ENCODE data around the gene DFFB. TPM values are rescaled to one million over a fixed set of nuclear protein-coding genes. Genes with fewer than 3 reads are reported as not detected.
"Not testable (repeated sequence)": the region's sequence is repeated elsewhere in the genome, so short reads cannot be mapped to it uniquely, and the experiment has no call there.

DFFB gene
- total RNA-seq: 1 to 10 TPM; 2.5 to 8.2 (median 5.6) TPM

DNA sequence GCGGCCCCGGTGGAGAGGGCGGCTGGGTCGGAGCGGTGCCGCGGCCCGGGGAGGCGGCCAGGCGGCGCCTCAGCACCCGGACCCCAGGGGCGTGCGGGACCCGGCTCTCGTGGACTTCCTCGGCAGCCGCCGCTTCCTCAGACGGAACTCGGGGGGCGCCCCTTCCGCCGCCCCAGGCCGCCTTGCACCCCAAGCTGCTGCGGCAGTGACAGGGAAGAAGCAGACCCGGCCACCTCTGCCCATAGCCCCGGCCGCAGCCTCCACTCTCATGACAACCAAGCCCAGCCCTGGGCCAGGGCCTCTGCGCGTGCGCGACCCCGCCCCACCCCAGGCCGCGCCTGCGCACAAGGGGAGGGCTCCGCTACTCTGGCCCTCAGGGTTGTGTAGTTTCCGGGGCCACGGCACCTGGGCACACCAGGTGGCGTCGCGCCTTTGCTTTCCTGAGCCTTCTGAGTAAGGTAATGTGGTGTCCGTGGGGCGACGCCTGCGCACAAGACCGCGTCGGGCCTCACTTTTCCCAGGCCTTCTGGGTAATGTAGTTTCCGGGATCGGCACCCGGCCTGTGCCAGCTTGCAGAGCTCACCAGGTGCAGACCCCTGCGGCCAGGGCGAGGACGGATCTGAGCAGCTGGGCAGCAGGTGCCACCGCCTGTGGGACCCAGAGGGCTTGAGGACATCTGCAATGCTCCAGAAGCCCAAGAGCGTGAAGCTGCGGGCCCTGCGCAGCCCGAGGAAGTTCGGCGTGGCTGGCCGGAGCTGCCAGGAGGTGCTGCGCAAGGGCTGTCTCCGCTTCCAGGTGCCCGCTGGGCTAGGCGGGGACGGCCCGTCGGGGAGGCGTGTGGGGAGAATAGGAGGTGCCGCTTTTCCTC lies at the start of gene DFFB, which contains the start of gene CEP104:
Gene DFFB, plus strand, starts transcription at position 554 of the 868 bp plus-strand sequence. Its CDS starts 128 bp downstream, at position 682.
Gene CEP104, minus strand, starts transcription at position 289 of the 868 bp plus-strand sequence. CDS start 4,804 bp downstream, outside the sequence.
- Histone ChIP-seq H3K4me3 (peak within 1 kb of the TSS; percentile 74 to 88 (median 77)), H3K27ac (no peak within 1 kb of the TSS), H3K4me1 (replicated peaks in 1 of 2) (peaks cover 8 to 18% of the 10 kb centered on the region in 2 donors)
- in situ Hi-C loops (cut with MboI; ENCODE audit: low pct_unique_long_range_greater_than_20kb in 2 of 9, low sequenced_read_pairs in 9 of 9, unreplicated experiment in 9 of 9): no loop called here
- ATAC-seq (replicated peaks in 6 of 8): peak; percentile 75 to 95 (median 92)
- 0 to 6% (median 1%) methylated on average over 10 to 24 of the region's 73 CpGs; no CpG with 5 or more reads in 6 of the 10 experiments for WGBS, 10 experiments

- in situ Hi-C loops (cut with MboI; ENCODE audit: low pct_unique_long_range_greater_than_20kb in 2 of 9, low sequenced_read_pairs in 9 of 9, unreplicated experiment in 9 of 9): no loop called here
- WGBS, 10 experiments: 0 to 100% (median 64%) methylated on average over 1 to 4 of the region's 5 CpGs; no CpG with 5 or more reads in 5 of the 10 experiments
- H3K4me3 ChIP-seq: no peak overlapping the region
- no peaks in the 10 kb centered on the region for H3K4me1 ChIP-seq (replicated peaks in 1 of 2)
- H3K27ac ChIP-seq: no peak overlapping the region
- ATAC-seq (replicated peaks in 6 of 8): no peak
These were observed 49.5 kb upstream of the DFFB start for GRCh38 chr1:3807769-3808168.

GRCh38 chr1:3809680-3810079 lies 47.6 kb upstream of the DFFB start:
- Histone ChIP-seq H3K4me1 (replicated peaks in 1 of 2) (no peaks in the 10 kb centered on the region), H3K4me3 (no peak overlapping the region), H3K27ac (no peak overlapping the region)
- in situ Hi-C loops (cut with MboI; ENCODE audit: low pct_unique_long_range_greater_than_20kb in 2 of 9, low sequenced_read_pairs in 9 of 9, unreplicated experiment in 9 of 9): no loop called here
- WGBS, 10 experiments: 7 to 89% (median 60%) methylated on average over 1 to 7 of the region's 7 CpGs; no CpG with 5 or more reads in 1 of the 10 experiments
- ATAC-seq (replicated peaks in 6 of 8): peak in 2 of 8 experiments; percentile 9 to 30

DNA sequence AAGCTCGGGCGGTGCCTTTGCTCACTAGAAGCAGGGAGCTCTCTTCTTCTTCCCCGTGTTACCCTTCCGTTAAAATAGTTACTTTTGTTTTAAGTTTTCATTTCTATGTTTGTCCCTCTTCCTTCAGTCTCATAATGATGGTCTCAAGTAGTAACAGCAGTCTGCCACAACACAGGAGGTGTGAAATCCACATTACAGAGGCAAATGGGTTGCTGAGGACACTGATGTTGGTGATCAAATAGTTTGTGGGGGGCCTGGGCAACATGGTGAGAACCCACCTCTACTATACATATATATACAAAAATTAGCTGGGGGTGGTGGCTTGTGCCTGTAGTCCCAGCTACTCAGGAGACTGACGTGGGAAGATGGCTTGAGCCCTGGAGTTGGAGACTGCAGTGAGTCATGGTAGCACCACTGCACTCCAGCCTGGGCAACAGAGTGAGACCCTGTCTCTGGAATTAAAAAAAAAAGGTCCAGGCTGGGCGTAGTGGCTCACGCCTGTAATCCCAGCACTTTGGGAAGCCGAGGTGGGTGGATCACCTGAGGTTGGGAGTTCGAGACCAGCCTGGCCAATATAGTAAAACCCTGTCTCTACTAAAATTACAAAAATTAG lies 47.0 kb upstream of the DFFB start:
- H3K27ac ChIP-seq; H3K4me1 ChIP-seq (replicated peaks in 1 of 2); ATAC-seq (replicated peaks in 6 of 8); in situ Hi-C loops (cut with MboI; ENCODE audit: low pct_unique_long_range_greater_than_20kb in 2 of 9, low sequenced_read_pairs in 9 of 9, unreplicated experiment in 9 of 9); H3K4me3 ChIP-seq: not testable (repeated sequence)
- 0 to 88% (median 68%) methylated on average over 2 to 9 of the region's 9 CpGs; no CpG with 5 or more reads in 2 of the 10 experiments for WGBS, 10 experiments

GRCh38 chr1:3811595-3811911 lies 45.7 kb upstream of the DFFB start:
- WGBS, 10 experiments: 18 to 80% (median 52%) methylated on average over 1 to 2 of the region's 2 CpGs; no CpG with 5 or more reads in 7 of the 10 experiments
- in situ Hi-C loops (cut with MboI; ENCODE audit: low pct_unique_long_range_greater_than_20kb in 2 of 9, low sequenced_read_pairs in 9 of 9, unreplicated experiment in 9 of 9): no loop called here
- no peaks in the 10 kb centered on the region for H3K4me1 ChIP-seq (replicated peaks in 1 of 2)
- H3K27ac ChIP-seq: no peak overlapping the region
- no peak overlapping the region for H3K4me3 ChIP-seq
- peak in 2 of 8 experiments; percentile 15 to 27 for ATAC-seq (replicated peaks in 6 of 8)

DNA sequence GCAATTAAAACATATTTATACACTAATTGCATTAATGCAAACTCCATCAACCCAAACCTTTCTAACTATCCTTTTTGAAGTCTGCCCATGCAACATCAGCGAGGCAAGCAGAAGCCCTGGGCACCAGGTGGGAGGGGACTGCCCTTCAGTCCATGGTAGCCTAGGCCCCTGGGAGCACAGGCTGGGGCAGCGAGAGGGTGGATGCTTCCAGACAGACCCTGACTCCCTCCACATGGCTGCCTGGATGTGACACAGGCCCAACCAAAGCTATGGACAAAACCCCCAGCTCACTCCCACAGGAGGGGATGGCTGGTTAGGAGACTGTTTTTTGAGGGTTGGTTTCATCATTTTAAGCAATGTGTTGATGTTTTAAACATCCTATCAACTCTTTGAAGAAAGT lies 43.2 kb upstream of the DFFB start:
- H3K4me3 ChIP-seq: no peak overlapping the region
- no peak overlapping the region for H3K27ac ChIP-seq
- WGBS, 10 experiments: 0 to 100% (median 88%) methylated on average over 1 to 2 of the region's 2 CpGs; no CpG with 5 or more reads in 1 of the 10 experiments
- peaks cover 2 to 4% of the 10 kb centered on the region in 2 donors for H3K4me1 ChIP-seq (replicated peaks in 1 of 2)
- in situ Hi-C loops (cut with MboI; ENCODE audit: low pct_unique_long_range_greater_than_20kb in 2 of 9, low sequenced_read_pairs in 9 of 9, unreplicated experiment in 9 of 9): no loop called here
- ATAC-seq (replicated peaks in 6 of 8): peak in 1 of 8 experiments; percentile 16

GRCh38 chr1:3814771-3815561 lies 42.3 kb upstream of the DFFB start:
- no peak for ATAC-seq (replicated peaks in 6 of 8)
- WGBS, 10 experiments: 81 to 100% (median 91%) methylated on average over 1 to 30 of the region's 42 CpGs; no CpG with 5 or more reads in 3 of the 10 experiments
- Histone ChIP-seq H3K27ac (peak overlapping the region in 1 of 2 donors; percentile 20), H3K4me1 (replicated peaks in 1 of 2) (peaks cover 3 to 13% of the 10 kb centered on the region in 2 donors), H3K4me3 (no peak overlapping the region)
- in situ Hi-C loops (cut with MboI; ENCODE audit: low pct_unique_long_range_greater_than_20kb in 2 of 9, low sequenced_read_pairs in 9 of 9, unreplicated experiment in 9 of 9): no loop called here

- H3K27ac ChIP-seq: no peak overlapping the region
- 79 to 94% (median 87%) methylated on average over 3 to 27 of the region's 38 CpGs; no CpG with 5 or more reads in 3 of the 10 experiments for WGBS, 10 experiments
- peaks cover 12 to 27% of the 10 kb centered on the region in 2 donors for H3K4me1 ChIP-seq (replicated peaks in 1 of 2)
- in situ Hi-C loops (cut with MboI; ENCODE audit: low pct_unique_long_range_greater_than_20kb in 2 of 9, low sequenced_read_pairs in 9 of 9, unreplicated experiment in 9 of 9): no loop called here
- ATAC-seq (replicated peaks in 6 of 8): no peak
- H3K4me3 ChIP-seq: no peak overlapping the region
These were observed 40.7 kb upstream of the DFFB start for GRCh38 chr1:3816331-3817137.

DNA sequence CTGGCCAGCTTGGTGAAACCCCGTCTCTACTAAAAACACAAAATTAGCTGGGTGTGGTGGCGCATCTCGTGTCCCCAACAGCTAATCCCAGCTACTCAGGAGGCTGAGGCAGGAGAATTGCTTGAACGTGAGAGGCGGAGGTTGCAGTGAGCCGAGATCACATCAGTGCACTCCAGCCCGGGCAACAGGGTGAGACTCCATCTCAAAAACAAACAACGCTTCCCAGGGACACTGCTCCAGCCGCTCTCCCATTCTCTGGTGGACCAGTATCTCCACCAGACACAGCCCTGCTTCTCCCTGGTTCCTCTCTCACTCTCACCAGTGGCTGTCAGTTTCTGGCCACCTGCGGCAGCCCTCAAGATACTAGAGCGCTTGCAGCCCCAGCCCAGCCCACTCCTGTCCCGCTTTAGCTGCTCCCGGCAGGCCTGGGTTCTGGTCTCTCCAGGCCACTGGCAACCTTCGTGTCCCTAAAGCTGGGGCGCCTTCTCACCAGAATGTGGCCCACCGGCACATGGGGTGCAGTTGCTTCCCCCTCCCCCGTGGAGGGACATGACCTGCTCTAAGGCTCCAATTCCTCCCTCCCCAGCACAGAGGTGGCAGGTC lies 40.0 kb upstream of the DFFB start:
- WGBS, 10 experiments: 90 to 100% (median 93%) methylated on average over 3 to 17 of the region's 17 CpGs; no CpG with 5 or more reads in 4 of the 10 experiments
- no peak overlapping the region for H3K27ac ChIP-seq
- peaks cover 13 to 30% of the 10 kb centered on the region in 2 donors for H3K4me1 ChIP-seq (replicated peaks in 1 of 2)
- ATAC-seq (replicated peaks in 6 of 8): no peak
- in situ Hi-C loops (cut with MboI; ENCODE audit: low pct_unique_long_range_greater_than_20kb in 2 of 9, low sequenced_read_pairs in 9 of 9, unreplicated experiment in 9 of 9): no loop called here
- no peak overlapping the region for H3K4me3 ChIP-seq

- in situ Hi-C loops (cut with MboI; ENCODE audit: low pct_unique_long_range_greater_than_20kb in 2 of 9, low sequenced_read_pairs in 9 of 9, unreplicated experiment in 9 of 9): no loop called here
- H3K4me3 ChIP-seq: no peak overlapping the region
- H3K4me1 ChIP-seq (replicated peaks in 1 of 2): peaks cover 13 to 30% of the 10 kb centered on the region in 2 donors
- H3K27ac ChIP-seq: no peak overlapping the region
- WGBS, 10 experiments: 80 to 100% (median 90%) methylated on average over 1 to 18 of the region's 28 CpGs; no CpG with 5 or more reads in 2 of the 10 experiments
- ATAC-seq (replicated peaks in 6 of 8): no peak
These were observed 39.3 kb upstream of the DFFB start for GRCh38 chr1:3817821-3818597.

DNA sequence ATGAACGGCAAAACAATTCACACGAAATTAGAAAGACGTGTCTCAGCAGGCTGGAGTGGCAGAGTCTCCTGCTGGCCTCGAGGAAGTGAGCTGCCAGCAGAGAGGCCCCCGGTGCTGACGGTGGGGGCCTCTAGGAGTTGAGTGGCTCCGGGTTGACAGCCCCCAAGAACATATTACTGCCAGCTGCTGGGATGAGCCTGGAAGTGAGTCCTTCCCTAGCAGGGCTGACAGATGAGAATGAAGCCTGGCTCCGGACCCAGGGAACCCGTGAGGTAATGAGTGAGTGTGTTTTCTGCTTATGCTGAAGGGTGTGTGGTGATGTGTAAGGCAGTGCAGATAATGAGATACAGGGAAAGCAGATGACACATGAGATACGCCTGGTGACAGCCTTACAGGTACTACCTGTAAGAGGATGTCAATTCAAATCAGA lies 37.5 kb upstream of the DFFB start:
- peak in 5 of 8 experiments; percentile 37 to 72 (median 56) for ATAC-seq (replicated peaks in 6 of 8)
- H3K4me3 ChIP-seq: no peak overlapping the region
- in situ Hi-C loops (cut with MboI; ENCODE audit: low pct_unique_long_range_greater_than_20kb in 2 of 9, low sequenced_read_pairs in 9 of 9, unreplicated experiment in 9 of 9): no loop called here

More for the DNA sequence above, 37.5 kb upstream of the DFFB start:
- Histone ChIP-seq H3K4me1 (replicated peaks in 1 of 2) (peaks cover 13 to 30% of the 10 kb centered on the region in 2 donors), H3K27ac (peak overlapping the region in 1 of 2 donors; percentile 52)
- WGBS, 10 experiments: 42 to 88% (median 69%) methylated on average over 1 to 10 of the region's 10 CpGs; no CpG with 5 or more reads in 2 of the 10 experiments

Measured in motor neuron (in vitro differentiated cells).